Fibroblast of villous mesenchyme (primary cell): ENCODE data around the gene P2RX5. TPM values are rescaled to one million over a fixed set of nuclear protein-coding genes. Genes with fewer than 3 reads are reported as not detected.
"Not testable (repeated sequence)": the region's sequence is repeated elsewhere in the genome, so short reads cannot be mapped to it uniquely, and the experiment has no call there.

Experiments used
- DNase-seq: peaks from one replicate; pipeline ENCODE4 v3.0.0-alpha.2; 2010; ENCODE audit warnings: low read depth
- H3K4me3 ChIP-seq: 2 replicates; pipeline ENCODE4 v1.5.1; 2011; ENCODE audit warnings: low read depth, mild to moderate bottlenecking, low read length
- CTCF ChIP-seq: IDR thresholded peaks from 2 replicates; pipeline ENCODE4 v1.5.1; 2012; ENCODE audit warnings: low read depth, mild to moderate bottlenecking, low read length; ENCODE audit not compliant: insufficient read depth
- total RNA-seq: library from RNA; depleted of rRNA; stranded (reverse); fragments of >200 nt; gene quantifications from 2 replicates; pipeline ENCODE4 v1.2.3, GENCODE V29; 2012

Gene P2RX5
- total RNA-seq, 1 donor = 2.2 TPM

DNA sequence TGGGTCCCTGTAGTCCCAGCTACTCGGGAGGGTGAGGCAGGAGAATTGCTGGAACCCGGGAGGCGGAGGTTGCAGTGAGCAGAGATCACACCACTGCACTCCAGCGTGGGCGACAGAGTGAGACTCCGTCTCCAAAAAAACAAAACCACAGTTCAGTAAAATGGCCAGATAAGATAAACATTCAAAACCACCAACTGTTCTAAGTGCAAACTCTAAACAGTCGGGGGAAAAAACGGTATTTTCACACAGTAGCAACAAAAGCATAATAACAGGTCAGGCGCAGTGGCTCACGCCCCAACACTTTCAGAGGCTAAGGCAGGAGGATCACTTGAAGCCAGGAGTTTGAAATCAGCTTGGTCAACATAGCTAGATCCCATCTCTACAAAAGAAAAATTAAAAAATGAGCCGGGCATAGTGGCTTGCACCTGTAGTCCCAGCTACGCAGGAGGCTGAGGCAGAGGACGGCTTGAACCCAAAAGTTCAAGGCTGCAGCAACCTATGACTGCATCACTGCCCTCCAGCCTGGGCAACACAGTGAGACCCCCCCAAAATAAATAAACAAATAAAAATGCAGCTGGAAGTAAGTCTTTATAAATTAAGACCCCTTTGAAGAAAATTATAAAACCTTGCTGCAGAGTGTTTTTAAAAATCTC is 17.0 kb upstream of the P2RX5 start:
- no peak overlapping the region for H3K4me3 ChIP-seq
- TF ChIP-seq CTCF = no peak
- no peak for DNase-seq

DNA sequence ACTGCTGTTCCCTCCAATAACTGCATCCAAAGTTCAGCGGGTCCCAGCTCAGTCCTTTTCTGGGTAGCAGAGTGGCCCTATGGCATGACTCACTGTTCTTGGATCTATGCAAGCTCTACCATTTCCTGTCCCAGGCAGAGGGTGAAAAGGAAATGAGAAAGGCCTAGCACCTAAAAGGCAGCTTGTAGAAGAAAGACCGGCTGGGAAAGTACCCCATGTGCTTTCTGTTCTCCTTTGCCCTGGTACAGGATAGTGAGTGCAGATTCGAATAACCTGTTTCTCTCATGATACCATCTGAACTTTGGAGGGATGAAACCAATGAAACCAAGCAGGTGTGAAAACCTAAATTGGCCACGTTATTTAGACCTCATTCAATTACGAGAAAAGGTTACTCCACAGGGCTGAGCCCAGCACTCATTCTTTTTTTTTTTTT is 15.0 kb upstream of the P2RX5 start:
- no peak overlapping the region for H3K4me3 ChIP-seq
- DNase-seq = peak; percentile 44
- no peak for TF ChIP-seq CTCF

DNA sequence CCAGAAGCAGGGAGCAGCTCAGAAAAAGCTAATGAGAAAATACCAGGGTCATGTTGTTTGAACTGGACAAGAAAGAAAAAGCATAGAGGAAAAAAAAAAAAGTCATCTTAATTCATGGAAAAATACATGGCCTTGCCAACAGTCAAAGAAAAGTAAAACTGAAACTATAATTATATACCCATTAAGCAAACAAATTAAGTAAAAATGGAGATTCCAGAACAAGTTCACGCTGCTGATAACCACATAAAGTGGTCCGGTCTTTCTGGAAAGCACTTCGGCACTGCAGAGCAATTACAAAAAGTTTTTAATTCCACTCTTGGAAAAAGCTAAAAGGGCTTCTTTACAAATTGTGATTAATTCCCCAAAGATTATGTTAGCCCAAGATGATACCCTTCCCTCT is 12.4 kb upstream of the P2RX5 start:
- no peak for DNase-seq
- H3K4me3 ChIP-seq = no peak overlapping the region
- no peak for TF ChIP-seq CTCF

- not testable (repeated sequence) for DNase-seq, H3K4me3 ChIP-seq
These were observed 9.7 kb upstream of the P2RX5 start for GRCh38 chr17:3705718-3705984.

- TF ChIP-seq CTCF = no peak
- H3K4me3 ChIP-seq = no peak overlapping the region
- no peak for DNase-seq
These were observed 9.2 kb upstream of the P2RX5 start for GRCh38 chr17:3704931-3705717.

DNA sequence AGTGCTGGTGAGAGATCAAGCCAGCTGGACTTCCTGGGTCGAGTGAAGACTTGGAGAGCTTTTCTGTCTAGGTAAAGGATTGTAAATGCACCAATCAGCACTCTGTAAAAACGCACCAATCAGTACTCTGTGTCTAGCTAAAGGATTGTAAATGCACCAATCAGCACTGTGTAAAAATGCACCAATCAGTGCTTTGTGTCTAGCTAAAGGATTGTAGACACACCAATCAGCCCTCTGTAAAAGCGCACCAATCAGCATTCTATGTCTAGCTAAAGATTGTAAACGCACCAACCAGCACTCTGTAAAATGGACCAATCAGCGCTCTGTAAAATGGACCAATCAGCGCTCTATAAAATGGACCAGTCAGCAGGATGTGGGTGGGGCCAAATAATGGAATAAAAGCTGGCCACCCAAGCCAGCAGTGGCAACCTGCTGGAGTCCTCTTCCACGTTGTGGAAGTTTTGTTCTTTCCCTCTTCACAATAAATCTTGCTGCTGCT is 6.1 kb upstream of the P2RX5 start:
- not testable (repeated sequence) for H3K4me3 ChIP-seq, DNase-seq

DNA sequence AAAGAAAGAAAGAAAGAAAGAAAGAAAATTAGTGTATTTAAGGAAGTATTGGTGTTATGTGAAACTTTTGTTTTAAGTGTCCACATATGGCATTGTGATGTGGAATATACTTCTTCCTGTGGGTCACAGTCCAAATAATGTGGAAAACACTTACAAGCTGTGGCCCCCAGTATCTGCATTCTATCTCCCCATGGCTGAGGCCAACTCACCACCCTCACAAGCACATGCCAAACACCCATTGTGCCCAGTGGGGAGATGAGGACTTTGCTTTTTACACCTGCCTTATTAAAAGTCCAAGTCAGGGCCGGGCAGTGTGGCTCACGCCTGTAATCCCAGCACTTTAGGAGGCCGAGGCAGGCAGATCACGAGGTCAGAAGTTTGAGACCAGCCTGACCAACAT is 4.0 kb upstream of the P2RX5 start:
- no peak for DNase-seq
- no peak overlapping the region for H3K4me3 ChIP-seq
- TF ChIP-seq CTCF = no peak

DNA sequence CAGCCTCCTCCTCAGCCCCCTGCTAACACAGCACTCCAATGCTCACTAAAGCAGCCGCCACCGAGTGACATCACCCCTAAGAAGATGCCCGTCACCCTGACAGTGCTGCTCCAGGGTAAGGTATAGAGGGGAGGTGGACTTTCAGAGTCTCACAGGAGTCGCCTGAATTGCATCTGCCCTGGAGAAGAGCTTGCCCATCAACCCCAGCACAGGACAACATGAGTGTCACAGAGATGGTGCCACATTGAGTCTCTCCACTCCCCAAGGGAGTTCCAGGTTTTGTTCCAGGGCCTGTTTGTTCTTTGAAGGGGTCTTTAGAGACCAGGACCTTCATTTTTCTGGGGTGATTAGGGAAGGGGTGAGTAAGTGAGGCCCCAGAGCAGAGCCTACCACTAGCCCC is 2.2 kb upstream of the P2RX5 start:
- DNase-seq = no peak
- no peak for TF ChIP-seq CTCF
- H3K4me3 ChIP-seq = no peak overlapping the region
